HEK293 (cell line): ENCODE data around the gene FBXO27.

Source experiments
- MEIS1 ChIP-seq: sonication (generic); formaldehyde crosslinking; IDR thresholded peaks from 2 replicates; pipeline ENCODE4 v1.8.1; 2022; ENCODE audit warnings: missing genetic modification reagents, mild to moderate bottlenecking, borderline replicate concordance
- SETDB1 ChIP-seq: IDR thresholded peaks from one replicate; pipeline ENCODE4 v1.6.1; 2017; ENCODE audit warnings: mild to moderate bottlenecking, low read length, moderate library complexity, mixed read lengths; ENCODE audit not compliant: insufficient read length
- ZNF629 ChIP-seq: fragments of 450-650 bp; formaldehyde crosslinking; IDR thresholded peaks from 2 replicates; pipeline ENCODE4 v1.5.1; 2017; ENCODE audit warnings: missing biosample characterization, missing genetic modification characterization
- TF ChIP-seq, protein P1 (sequence below): fragments of 450-650 bp; formaldehyde crosslinking; IDR thresholded peaks from 2 replicates; pipeline ENCODE4 v1.5.1; 2016; ENCODE audit warnings: missing biosample characterization, missing genetic modification characterization
- TF ChIP-seq, protein P2 (sequence below): fragments of 450-650 bp; formaldehyde crosslinking; IDR thresholded peaks from 2 replicates; pipeline ENCODE4 v1.5.1; 2016; ENCODE audit warnings: missing biosample characterization, missing genetic modification characterization

DNA sequence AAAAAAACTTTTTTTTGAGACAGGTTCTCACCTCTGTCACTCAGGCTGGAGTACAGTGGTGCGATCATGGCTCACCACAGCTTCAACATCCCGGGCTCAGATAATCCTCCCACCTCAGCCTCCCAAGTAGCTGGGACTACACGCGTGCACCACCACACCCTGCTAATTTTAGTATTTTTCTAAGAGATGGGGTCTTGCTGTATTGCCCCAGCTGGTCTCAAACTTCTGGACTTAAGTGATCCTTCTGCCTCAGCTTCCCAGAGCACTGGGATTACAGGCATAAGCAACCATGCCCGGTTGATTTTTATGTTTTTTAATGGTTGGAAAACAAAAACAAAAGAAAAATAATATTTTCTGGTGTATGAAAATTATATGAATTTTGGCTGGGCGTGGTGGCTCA is 42.6 kb upstream of the FBXO27 start:
- no peak for TF ChIP-seq MEIS1 (CRISPR knock-in tag)
- TF ChIP-seq, protein P1, sequence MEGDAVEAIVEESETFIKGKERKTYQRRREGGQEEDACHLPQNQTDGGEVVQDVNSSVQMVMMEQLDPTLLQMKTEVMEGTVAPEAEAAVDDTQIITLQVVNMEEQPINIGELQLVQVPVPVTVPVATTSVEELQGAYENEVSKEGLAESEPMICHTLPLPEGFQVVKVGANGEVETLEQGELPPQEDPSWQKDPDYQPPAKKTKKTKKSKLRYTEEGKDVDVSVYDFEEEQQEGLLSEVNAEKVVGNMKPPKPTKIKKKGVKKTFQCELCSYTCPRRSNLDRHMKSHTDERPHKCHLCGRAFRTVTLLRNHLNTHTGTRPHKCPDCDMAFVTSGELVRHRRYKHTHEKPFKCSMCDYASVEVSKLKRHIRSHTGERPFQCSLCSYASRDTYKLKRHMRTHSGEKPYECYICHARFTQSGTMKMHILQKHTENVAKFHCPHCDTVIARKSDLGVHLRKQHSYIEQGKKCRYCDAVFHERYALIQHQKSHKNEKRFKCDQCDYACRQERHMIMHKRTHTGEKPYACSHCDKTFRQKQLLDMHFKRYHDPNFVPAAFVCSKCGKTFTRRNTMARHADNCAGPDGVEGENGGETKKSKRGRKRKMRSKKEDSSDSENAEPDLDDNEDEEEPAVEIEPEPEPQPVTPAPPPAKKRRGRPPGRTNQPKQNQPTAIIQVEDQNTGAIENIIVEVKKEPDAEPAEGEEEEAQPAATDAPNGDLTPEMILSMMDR (tag by site-specific recombination) = no peak
- no peak for TF ChIP-seq SETDB1
- TF ChIP-seq, protein P2, sequence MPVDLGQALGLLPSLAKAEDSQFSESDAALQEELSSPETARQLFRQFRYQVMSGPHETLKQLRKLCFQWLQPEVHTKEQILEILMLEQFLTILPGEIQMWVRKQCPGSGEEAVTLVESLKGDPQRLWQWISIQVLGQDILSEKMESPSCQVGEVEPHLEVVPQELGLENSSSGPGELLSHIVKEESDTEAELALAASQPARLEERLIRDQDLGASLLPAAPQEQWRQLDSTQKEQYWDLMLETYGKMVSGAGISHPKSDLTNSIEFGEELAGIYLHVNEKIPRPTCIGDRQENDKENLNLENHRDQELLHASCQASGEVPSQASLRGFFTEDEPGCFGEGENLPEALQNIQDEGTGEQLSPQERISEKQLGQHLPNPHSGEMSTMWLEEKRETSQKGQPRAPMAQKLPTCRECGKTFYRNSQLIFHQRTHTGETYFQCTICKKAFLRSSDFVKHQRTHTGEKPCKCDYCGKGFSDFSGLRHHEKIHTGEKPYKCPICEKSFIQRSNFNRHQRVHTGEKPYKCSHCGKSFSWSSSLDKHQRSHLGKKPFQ = no peak
- TF ChIP-seq ZNF629 (tag by site-specific recombination) = no peak
